GM13976 (cell line): Measurements from ENCODE around the gene ENOX1.

Experiments used
- DNase-seq: peaks from one replicate; pipeline ENCODE4 v3.0.0; 2012; ENCODE audit warnings: low spot score
- in situ Hi-C: fragments of 300-500 bp; cut with MboI; formaldehyde crosslinking; loops from one replicate; pipeline ENCODE4 v1.12.0; 2022; ENCODE audit warnings: low sequenced_read_pairs, mixed read lengths, inconsistent platforms; ENCODE audit not compliant: unreplicated experiment
- TF ChIP-seq, protein P1 (sequence below): IDR thresholded peaks from 2 replicates; pipeline ENCODE4 v1.5.1; 2012; ENCODE audit warnings: borderline replicate concordance, mild to moderate bottlenecking; ENCODE audit not compliant: insufficient read depth; ENCODE audit errors: extremely low read depth, missing control alignments, control extremely low read depth

Gene ENOX1

GRCh38 chr13:43489233-43489632, 297.5 kb downstream of the ENOX1 start:
- in situ Hi-C loops, result no loop called here
- DNase-seq, result no peak
- TF ChIP-seq, protein P1, sequence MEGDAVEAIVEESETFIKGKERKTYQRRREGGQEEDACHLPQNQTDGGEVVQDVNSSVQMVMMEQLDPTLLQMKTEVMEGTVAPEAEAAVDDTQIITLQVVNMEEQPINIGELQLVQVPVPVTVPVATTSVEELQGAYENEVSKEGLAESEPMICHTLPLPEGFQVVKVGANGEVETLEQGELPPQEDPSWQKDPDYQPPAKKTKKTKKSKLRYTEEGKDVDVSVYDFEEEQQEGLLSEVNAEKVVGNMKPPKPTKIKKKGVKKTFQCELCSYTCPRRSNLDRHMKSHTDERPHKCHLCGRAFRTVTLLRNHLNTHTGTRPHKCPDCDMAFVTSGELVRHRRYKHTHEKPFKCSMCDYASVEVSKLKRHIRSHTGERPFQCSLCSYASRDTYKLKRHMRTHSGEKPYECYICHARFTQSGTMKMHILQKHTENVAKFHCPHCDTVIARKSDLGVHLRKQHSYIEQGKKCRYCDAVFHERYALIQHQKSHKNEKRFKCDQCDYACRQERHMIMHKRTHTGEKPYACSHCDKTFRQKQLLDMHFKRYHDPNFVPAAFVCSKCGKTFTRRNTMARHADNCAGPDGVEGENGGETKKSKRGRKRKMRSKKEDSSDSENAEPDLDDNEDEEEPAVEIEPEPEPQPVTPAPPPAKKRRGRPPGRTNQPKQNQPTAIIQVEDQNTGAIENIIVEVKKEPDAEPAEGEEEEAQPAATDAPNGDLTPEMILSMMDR, result no peak

DNA sequence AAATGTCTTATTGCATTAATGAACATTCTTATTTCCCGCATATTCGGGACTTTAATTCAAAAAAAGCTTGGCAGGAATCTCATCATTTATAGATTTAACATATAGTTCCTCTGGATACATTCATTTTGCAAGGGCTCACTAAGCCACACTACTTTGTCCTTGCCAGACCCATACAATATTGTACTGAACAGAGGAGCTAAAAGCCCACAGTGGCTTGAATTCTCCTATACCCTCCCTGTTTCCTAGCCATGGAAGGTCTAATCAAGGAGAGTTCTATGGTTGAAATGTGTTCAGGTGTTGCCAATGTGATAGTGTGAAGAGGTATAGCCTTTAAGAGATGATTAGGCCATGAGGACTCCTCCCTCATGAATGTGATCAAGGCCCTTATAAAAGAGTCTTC, 298.9 kb downstream of the ENOX1 start:
- in situ Hi-C loops, result no loop called here
- DNase-seq, result no peak
- TF ChIP-seq, protein P1, result no peak

DNA sequence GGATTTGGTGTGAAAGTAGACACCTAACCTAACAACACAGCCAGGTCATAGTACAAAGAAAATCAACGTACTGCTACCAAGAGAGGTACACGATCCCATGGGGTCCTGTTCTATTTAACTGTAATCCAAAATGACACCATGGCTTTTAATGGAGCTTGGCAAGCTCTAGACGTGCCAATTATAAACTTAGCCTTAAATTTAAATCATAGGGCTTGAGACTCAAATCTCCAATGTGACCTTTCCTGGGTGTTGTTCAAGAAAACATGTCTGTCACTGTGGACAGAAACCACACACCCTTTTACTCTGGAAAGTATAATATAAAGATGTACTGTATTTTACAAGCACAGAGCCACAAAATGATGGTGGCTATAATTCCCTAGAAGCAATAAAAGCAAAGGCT, 299.3 kb downstream of the ENOX1 start:
- DNase-seq, result no peak
- TF ChIP-seq, protein P1, result no peak
- in situ Hi-C loops, result no loop called here

- TF ChIP-seq, protein P1, result no peak
- no peak for DNase-seq
- in situ Hi-C loops, result no loop called here
These were observed 302.1 kb downstream of the ENOX1 start for GRCh38 chr13:43484432-43485225.

DNA sequence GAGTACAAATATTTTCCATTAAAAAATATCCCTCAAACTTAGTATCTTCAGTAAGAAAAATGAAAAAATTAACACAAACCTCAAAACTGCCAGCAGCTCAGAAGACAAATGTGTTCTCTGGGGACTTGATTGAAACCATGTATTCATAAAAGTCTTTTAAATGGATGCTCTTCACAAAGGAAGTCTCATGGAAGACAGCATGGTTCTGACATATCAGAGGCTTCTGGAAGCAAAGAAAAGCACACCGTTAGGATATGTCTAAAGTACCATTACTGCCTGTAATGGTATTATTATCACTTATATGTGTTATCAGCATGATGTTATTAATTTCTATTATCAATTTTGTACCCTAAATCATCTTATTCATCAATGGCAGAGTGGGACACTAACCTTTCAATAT, 302.8 kb downstream of the ENOX1 start:
- in situ Hi-C loops, result no loop called here
- no peak for DNase-seq
- TF ChIP-seq, protein P1, result no peak

GRCh38 chr13:43482641-43483040, 304.1 kb downstream of the ENOX1 start:
- in situ Hi-C loops, result no loop called here
- DNase-seq, result no peak
- TF ChIP-seq, protein P1, result no peak
